GM19023 (cell line): ENCODE measurements around the gene CYP4F11.
"Not testable (repeated sequence)": the region's sequence is repeated elsewhere in the genome, so short reads cannot be mapped to it uniquely, and the experiment has no call there.

ENCODE experiments used
- ATAC-seq: cut with Tn5 transposase; IDR thresholded peaks from one replicate; pipeline ENCODE4 v1.9.1; 2021; ENCODE audit warnings: mild to moderate bottlenecking, moderate library complexity; ENCODE audit not compliant: unreplicated experiment

CYP4F11 gene

DNA sequence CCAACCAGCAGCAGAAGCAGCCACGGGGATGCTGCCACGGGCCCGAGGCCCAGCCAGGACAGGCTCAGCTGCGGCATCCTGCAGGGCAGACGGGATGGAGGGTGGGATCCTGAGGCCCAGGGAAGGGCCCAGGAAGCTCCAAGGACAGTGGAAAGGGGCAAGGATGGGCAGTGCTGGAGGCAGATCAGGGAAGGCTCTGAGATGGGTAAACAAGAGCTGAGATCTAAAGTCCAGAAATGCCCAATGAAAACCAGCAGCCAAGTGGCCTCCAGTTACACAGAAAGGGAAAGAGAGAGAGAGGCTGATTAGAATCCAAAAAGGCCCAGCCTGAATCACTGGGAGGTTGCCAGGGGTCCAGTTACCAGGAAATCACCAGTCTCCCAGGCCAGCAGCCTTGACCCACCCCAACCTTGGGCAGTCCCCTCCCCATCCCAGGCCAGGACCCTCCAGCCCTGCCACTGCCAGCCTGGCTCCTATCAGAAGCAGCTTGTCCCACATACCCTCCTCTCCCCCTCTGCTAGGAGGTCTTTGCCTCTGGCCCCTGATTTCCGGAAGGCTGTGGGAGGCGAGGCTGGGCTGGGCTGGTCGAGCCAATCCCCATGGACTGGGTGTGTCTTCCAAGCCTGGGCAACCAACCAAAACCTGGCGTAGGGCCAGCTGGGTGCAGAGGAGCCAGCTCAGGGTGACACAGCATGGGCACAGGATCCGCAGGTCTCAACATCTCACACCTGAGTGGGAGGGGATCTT is at the start of gene CYP4F11:
CYP4F11 (minus strand) TSS at position 198 of the 747 bp plus-strand sequence; CDS start at position 77, 121 bp downstream.
- no peak for ATAC-seq

DNA sequence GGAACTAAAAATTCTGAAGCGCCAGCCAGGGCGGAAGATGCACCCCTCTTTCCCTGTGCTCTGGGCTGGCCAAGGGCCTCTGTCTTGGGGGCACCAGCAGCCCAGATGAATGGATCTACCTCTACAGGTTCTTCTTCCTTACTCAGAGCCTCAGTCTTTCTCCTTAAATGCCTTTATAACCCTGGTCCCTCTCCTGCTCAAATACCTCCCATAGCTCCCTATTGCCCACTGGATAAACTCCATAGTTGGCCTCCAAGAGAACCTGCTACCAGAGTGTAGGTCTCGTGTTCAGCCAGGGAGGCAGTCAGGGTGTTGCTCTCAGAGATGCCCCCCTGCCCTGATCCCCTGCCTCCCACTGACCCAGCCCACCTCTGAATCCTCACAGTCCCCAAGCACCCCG is 45.0 kb upstream of the CYP4F11 start:
- no peak for ATAC-seq

GRCh38 chr19:15977690-15978089 is 43.4 kb upstream of the CYP4F11 start:
- no peak for ATAC-seq

- no peak for ATAC-seq
Observed at GRCh38 chr19:15976836-15977689, 42.7 kb upstream of the CYP4F11 start.

- ATAC-seq, result no peak
Observed at GRCh38 chr19:15974856-15975255, 40.5 kb upstream of the CYP4F11 start.

GRCh38 chr19:15972043-15972442 is 37.7 kb upstream of the CYP4F11 start:
- not testable (repeated sequence) for ATAC-seq

- ATAC-seq, result no peak
Observed at GRCh38 chr19:15971224-15971780, 37.0 kb upstream of the CYP4F11 start.

GRCh38 chr19:15964231-15964630 is 29.9 kb upstream of the CYP4F11 start:
- no peak for ATAC-seq

GRCh38 chr19:15962319-15962718 is 28.0 kb upstream of the CYP4F11 start:
- no peak for ATAC-seq

DNA sequence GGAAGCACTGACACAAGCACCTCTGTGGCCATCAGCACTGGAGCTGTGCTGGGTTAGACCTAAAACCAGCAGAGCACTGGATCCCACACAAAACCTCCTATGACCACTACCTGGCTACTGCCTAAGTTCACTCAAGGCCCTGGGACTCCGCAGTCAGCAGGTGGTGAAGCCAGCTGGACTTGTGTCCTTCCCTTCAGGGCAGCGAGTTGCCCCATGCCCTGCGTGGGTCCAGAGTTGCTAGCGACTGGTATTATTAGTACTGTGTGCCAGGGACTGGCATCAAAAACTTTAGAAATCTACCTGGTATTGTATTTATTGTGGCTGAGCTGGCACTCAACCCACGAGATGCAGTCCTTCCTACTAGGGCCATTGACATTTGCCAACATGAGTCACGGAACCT is 20.5 kb upstream of the CYP4F11 start:
- no peak for ATAC-seq

GRCh38 chr19:15948223-15949058 is 14.1 kb upstream of the CYP4F11 start, which contains the start of gene OR10H4:
Gene OR10H4, plus strand, starts transcription at chr19:15949008. Its CDS starts 0 bp downstream, at chr19:15949008.
- no peak for ATAC-seq

DNA sequence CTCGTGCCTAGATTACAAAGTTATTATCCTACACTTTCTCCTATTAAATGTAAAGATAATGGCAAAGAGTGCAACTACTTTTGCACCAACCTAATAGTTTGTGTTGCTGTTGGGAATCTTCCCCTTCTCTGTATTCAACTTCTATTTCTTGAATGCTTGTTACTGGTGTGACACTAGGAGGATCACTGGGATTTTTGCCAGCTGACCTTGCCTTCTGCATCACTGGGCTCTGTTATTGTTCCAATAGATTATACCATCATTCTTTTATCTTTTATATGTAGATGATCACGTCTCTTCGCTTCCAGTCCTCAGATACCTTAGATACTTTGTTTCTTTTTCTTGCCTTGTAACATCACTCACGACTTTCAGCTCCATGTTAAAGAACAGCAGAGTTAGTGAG is 11.0 kb upstream of the CYP4F11 start:
- no peak for ATAC-seq

DNA sequence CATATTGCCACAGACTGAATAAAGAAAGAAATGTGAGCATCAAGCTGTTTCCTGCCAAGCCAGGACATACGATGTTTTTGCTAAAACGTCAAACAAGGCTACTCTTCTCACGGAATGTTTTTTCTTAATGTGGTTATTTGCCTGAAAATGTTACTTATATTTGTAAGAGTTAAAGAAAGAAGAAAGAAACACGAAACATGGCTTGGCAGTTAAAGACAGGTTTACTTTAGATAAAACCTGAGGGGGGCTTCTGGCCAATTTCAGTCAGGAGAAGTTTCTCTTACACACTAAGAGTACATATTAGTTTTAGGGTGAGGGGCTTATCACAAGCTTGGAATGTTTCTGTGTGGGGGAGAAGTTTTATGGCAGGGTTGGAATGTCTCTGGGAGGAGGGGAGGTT is 10.1 kb upstream of the CYP4F11 start:
- ATAC-seq, result no peak

- no peak for ATAC-seq
Observed at GRCh38 chr19:15937771-15938170, 3.4 kb upstream of the CYP4F11 start.

DNA sequence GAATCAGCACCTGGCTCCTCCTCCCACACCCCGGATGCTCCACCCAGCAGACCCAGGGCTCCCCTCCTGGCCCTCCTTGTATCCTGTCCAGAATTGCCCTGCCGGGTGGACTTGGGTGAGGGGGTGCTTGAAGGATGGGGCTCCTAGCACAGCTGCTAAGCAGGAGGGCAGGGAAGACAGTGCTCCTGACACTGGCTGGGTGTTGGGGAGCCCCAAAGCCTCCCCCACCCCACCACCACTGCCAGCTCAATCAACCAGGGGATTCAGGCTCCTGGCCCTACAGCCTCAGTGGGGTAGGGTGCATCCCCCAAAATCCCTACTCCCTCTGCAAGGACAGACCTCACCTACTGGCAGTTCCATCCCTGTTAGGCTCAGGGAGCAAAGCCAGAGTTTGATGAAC is 2.6 kb upstream of the CYP4F11 start:
- ATAC-seq, result no peak

GRCh38 chr19:15936173-15936572 is 1.8 kb upstream of the CYP4F11 start:
- ATAC-seq, result no peak

- no peak for ATAC-seq
Observed at GRCh38 chr19:15935167-15935702, 906 bp upstream of the CYP4F11 start.

- ATAC-seq, result not testable (repeated sequence)
Observed at GRCh38 chr19:15933761-15934331, 483 bp downstream of the CYP4F11 start.

GRCh38 chr19:15928321-15928720 is 6.0 kb downstream of the CYP4F11 start:
- no peak for ATAC-seq

DNA sequence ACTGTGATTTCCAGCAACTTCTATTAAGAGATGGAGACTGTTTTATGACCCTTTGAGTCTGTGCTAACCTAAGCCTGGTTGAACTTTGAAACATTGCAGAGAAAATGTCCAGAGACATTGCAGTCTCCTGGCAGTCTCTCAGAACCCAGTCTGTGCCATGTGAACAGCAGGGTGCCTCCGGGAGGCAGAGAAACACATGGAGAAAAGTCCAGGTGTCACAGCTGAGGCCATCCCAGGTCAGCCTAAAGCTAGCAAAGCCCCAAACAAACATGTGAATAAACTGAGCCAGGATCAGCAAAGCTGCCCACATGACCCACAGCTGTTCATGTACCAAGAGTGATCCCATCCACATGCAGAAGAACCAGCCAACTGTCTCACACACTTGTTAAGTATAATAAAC is 7.8 kb downstream of the CYP4F11 start:
- no peak for ATAC-seq
